Caco-2 (cell line): ENCODE data around the gene ASTN1. TPM values are rescaled to one million over a fixed set of nuclear protein-coding genes. Genes with fewer than 3 reads are reported as not detected.

Source experiments
- BruUV-seq: library from RNA; stranded (reverse); fragments of 400-500 nt; replicated peaks from 2 replicates; lab custom pipeline; 2021; lab: Mats Ljungman, UMichigan
- CTCF ChIA-PET: fragments of 300-600 bp; sonication (Branson Sonifier 250); formaldehyde crosslinking; loops from one replicate; lab custom pipeline; 2022; ENCODE audit warnings: antibody characterized with exemption; lab: Charles Lee
- POLR2A ChIA-PET: fragments of 300-600 bp; sonication (Branson Sonifier 250); formaldehyde crosslinking; loops from one replicate; lab custom pipeline; 2022; ENCODE audit warnings: antibody characterized with exemption; lab: Charles Lee
- DNase-seq, 2 experiments: peaks; one replicate each; pipeline versions ENCODE4 v3.0.0 to v3.0.0-alpha.2; 2020 to 2022
- H3K27me3 ChIP-seq: replicated peaks from 2 replicates; pipeline ENCODE4 v1.6.0; 2011; ENCODE audit warnings: low read length; ENCODE audit not compliant: control insufficient read depth, insufficient read depth
- H3K36me3 ChIP-seq: 2 replicates; pipeline ENCODE4 v1.5.1; 2011; ENCODE audit warnings: low read length; ENCODE audit not compliant: control insufficient read depth, insufficient read depth
- H3K4me1 ChIP-seq: fragments of 250-450 bp; sonication (Bioruptor Pico); 2 replicates; pipeline ENCODE4 v1.5.1; 2020; ENCODE audit warnings: mild to moderate bottlenecking
- H3K4me3 ChIP-seq: 2 replicates; pipeline ENCODE4 v1.5.1; 2011; ENCODE audit warnings: low read depth, mild to moderate bottlenecking, control low read depth, low read length
- H3K9me3 ChIP-seq: fragments of 250-450 bp; sonication (Bioruptor Pico); 2 replicates; pipeline ENCODE4 v1.5.1; 2020; ENCODE audit warnings: mild to moderate bottlenecking, moderate library complexity
- H3K27ac Mint-ChIP-seq: one replicate; pipeline ENCODE4 v1.8.0; 2022; ENCODE audit warnings: mixed read lengths; ENCODE audit not compliant: unreplicated experiment
- H3K27me3 Mint-ChIP-seq: one replicate; pipeline ENCODE4 v1.8.0; 2022; ENCODE audit warnings: mixed read lengths; ENCODE audit not compliant: insufficient read depth, unreplicated experiment
- H3K36me3 Mint-ChIP-seq: one replicate; pipeline ENCODE4 v1.8.0; 2022; ENCODE audit warnings: mild to moderate bottlenecking, mixed read lengths; ENCODE audit not compliant: insufficient read depth, unreplicated experiment
- H3K4me1 Mint-ChIP-seq: one replicate; pipeline ENCODE4 v1.8.0; 2022; ENCODE audit warnings: low read depth, mixed read lengths; ENCODE audit not compliant: unreplicated experiment
- H3K4me3 Mint-ChIP-seq: one replicate; pipeline ENCODE4 v1.8.0; 2022; ENCODE audit warnings: mild to moderate bottlenecking, moderate library complexity, mixed read lengths; ENCODE audit not compliant: unreplicated experiment
- H3K9me3 Mint-ChIP-seq: one replicate; pipeline ENCODE4 v1.8.0; 2022; ENCODE audit warnings: mixed read lengths; ENCODE audit not compliant: unreplicated experiment
- CTCF ChIP-seq, 2 experiments: fragments of 200-600 bp in 1 of 2; IDR thresholded peaks; 1 replicate in 1 of 2; 2 replicates in 1 of 2; pipeline versions ENCODE4 v1.5.1 to v1.8.0; 2011 to 2022; ENCODE audit warnings: antibody characterized with exemption in 1 of 2, control low read depth in 1 of 2, inconsistent platforms in 1 of 2, low read depth in 1 of 2, low read length in 1 of 2, mild to moderate bottlenecking in 1 of 2, moderate library complexity in 1 of 2; ENCODE audit not compliant: insufficient read depth in 1 of 2, severe bottlenecking in 1 of 2, unreplicated experiment in 1 of 2
- intact Hi-C: fragments of 100-400 bp; cut with micrococcal nuclease; formaldehyde crosslinking; loops from one replicate; pipeline ENCODE4 v1.10.0; 2022; ENCODE audit not compliant: unreplicated experiment
- total RNA-seq: library from RNA; stranded (reverse); gene quantifications from 2 replicates; pipeline ENCODE4 v1.2.3, GENCODE V29; 2022

Gene ASTN1
- total RNA-seq, 1 experiment from 2014 or later = not detected

- Mint-ChIP-seq H3K27ac (no peak overlapping the region), H3K27me3 (peaks cover 17% of the 10 kb centered on the region), H3K4me3 (no peak overlapping the region), H3K9me3 (no peaks in the 10 kb centered on the region), H3K36me3 (no peaks in the 10 kb centered on the region), H3K4me1 (no peaks in the 10 kb centered on the region)
- intact Hi-C loops = no loop called here
- TF ChIP-seq CTCF (IDR thresholded peaks at IDR 0.05; ENCODE audit: insufficient read depth in 1 of 2, low read depth in 1 of 2, low read length in 1 of 2, severe bottlenecking in 1 of 2, unreplicated experiment in 1 of 2) = no peak
- Histone ChIP-seq H3K27me3 (no peaks in the 10 kb centered on the region; the same call in 1 of the 2 replicates), H3K9me3 (no peaks in the 10 kb centered on the region), H3K4me1 (no peaks in the 10 kb centered on the region), H3K4me3 (no peak overlapping the region), H3K36me3 (no peaks in the 10 kb centered on the region)
- ChIA-PET POLR2A (no interaction called here), CTCF (no interaction called here)
- DNase-seq = no peak
- BruUV-seq = no TSS peak
Measured at GRCh38 chr1:177043597-177043996, 120.9 kb downstream of the ASTN1 start.

- intact Hi-C loops = loop anchor here (10.0 kb wide), 1 partner anchor 149 kb away; no protein-coding TSS in a partner anchor
- H3K27me3 ChIP-seq = no peaks in the 10 kb centered on the region
- no peaks in the 10 kb centered on the region for H3K9me3 Mint-ChIP-seq
- TF ChIP-seq CTCF (IDR thresholded peaks at IDR 0.05; ENCODE audit: insufficient read depth in 1 of 2, low read depth in 1 of 2, low read length in 1 of 2, severe bottlenecking in 1 of 2, unreplicated experiment in 1 of 2) = no peak
- no peaks in the 10 kb centered on the region for H3K9me3 ChIP-seq
- no peak overlapping the region for H3K27ac Mint-ChIP-seq
- no peak overlapping the region for H3K4me3 Mint-ChIP-seq
- no peaks in the 10 kb centered on the region for H3K4me1 ChIP-seq
- H3K36me3 ChIP-seq = no peaks in the 10 kb centered on the region
- DNase-seq = no peak
- H3K27me3 Mint-ChIP-seq = peaks cover 11% of the 10 kb centered on the region
- CTCF ChIA-PET = interaction anchor here (0.6 kb wide), 2 partner anchors 77 to 339 kb away, joined by 6 read pairs; no protein-coding TSS in a partner anchor
- POLR2A ChIA-PET = no interaction called here
- no peaks in the 10 kb centered on the region for H3K36me3 Mint-ChIP-seq
- no peak overlapping the region for H3K4me3 ChIP-seq
- no TSS peak for BruUV-seq
- H3K4me1 Mint-ChIP-seq = no peaks in the 10 kb centered on the region
Measured at GRCh38 chr1:177035586-177035985, 128.9 kb downstream of the ASTN1 start.

- Mint-ChIP-seq H3K4me3 (no peak overlapping the region), H3K36me3 (no peaks in the 10 kb centered on the region), H3K9me3 (no peaks in the 10 kb centered on the region), H3K27me3 (peaks cover 14% of the 10 kb centered on the region), H3K27ac (no peak overlapping the region), H3K4me1 (no peaks in the 10 kb centered on the region)
- DNase-seq = no peak
- no peak overlapping the region for H3K4me3 ChIP-seq
- TF ChIP-seq CTCF (IDR thresholded peaks at IDR 0.05; ENCODE audit: insufficient read depth in 1 of 2, low read depth in 1 of 2, low read length in 1 of 2, severe bottlenecking in 1 of 2, unreplicated experiment in 1 of 2) = no peak
- no peaks in the 10 kb centered on the region for H3K4me1 ChIP-seq
- no peaks in the 10 kb centered on the region for H3K36me3 ChIP-seq
- no peaks in the 10 kb centered on the region for H3K9me3 ChIP-seq
- BruUV-seq = no TSS peak
- H3K27me3 ChIP-seq = no peaks in the 10 kb centered on the region
- CTCF ChIA-PET = no interaction called here
- intact Hi-C loops = loop anchor here (10.0 kb wide), 1 partner anchor 151 kb away; no protein-coding TSS in a partner anchor
- POLR2A ChIA-PET = no interaction called here
Measured at GRCh38 chr1:177033628-177034027, 130.9 kb downstream of the ASTN1 start.
